GM21381 (cell line): ENCODE results near the gene STAT6.
"Not testable (repeated sequence)": the region's sequence is repeated elsewhere in the genome, so short reads cannot be mapped to it uniquely, and the experiment has no call there.

Experiments
- ATAC-seq: cut with Tn5 transposase; IDR thresholded peaks from one replicate; pipeline ENCODE4 v1.9.1; 2021; ENCODE audit warnings: mild to moderate bottlenecking, moderate library complexity; ENCODE audit not compliant: unreplicated experiment

STAT6 gene

DNA sequence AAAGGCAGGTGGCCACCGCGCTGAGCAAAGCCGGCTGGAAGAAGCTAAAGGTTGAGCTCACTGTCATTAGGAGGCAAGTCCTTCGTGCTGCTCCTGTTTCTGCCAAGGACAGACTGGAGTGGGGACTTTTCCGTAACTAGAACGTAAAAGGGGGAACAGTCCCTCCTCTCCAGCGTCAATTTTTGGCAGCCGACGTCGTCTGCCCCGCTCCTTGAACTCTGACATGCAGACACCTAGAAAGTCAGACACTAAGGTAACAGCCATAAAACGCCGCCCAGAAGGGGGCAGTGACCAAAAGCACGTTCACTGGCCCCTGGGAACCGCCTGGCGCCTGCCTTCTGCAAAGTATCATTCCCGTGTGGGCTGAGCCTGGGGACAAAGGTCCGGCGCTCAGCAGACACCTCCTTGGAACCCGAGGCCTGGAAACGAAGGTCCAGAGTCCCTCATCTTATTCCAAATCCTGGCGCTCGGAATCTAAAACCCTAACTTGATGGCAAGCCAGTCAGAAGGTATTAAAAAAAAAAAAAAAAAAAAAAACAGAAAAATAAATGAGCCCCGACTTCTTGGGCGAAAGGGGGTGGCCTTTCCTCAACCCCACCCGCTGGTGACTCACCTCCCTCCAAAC is 16.1 kb upstream of the STAT6 start:
- no peak for ATAC-seq

DNA sequence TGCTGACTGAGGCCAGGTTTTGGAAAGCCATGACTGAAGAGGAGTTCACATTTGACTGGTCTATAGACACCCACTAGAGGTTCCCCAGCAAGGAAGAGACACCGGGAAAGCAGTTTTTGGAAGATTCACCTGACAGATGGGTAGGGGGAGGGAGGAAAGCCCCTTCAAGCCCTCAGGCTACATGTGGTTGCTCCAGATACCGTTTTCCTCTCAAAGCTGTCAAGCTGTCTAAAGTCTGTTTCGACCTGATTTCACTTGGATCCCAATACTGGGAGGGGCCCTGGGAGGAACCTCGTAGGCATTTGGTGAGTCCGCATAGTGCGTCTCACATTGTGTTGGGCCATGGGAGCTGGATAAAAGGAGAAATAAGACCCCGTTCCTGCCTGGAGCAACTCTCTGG is 15.4 kb upstream of the STAT6 start:
- ATAC-seq = no peak

DNA sequence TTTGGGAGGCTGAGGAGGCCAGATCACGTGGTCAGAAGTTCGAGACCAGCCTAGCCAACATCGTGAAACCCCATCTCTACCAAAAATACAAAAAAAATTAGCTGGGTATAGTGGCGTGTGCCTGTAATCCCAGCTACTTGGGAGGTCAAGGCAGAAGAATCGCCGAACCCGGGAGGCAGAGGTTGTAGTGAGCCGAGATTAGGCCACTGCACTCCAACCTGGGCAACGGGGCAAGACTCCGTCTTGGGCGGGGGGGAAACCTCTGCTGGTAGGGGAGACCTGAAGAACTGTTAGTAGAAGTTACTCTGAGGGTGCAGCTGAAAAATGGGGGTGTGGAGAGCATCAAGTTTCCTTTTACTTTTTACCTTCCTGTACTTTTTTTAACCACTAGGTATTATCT is 14.9 kb upstream of the STAT6 start:
- no peak for ATAC-seq

DNA sequence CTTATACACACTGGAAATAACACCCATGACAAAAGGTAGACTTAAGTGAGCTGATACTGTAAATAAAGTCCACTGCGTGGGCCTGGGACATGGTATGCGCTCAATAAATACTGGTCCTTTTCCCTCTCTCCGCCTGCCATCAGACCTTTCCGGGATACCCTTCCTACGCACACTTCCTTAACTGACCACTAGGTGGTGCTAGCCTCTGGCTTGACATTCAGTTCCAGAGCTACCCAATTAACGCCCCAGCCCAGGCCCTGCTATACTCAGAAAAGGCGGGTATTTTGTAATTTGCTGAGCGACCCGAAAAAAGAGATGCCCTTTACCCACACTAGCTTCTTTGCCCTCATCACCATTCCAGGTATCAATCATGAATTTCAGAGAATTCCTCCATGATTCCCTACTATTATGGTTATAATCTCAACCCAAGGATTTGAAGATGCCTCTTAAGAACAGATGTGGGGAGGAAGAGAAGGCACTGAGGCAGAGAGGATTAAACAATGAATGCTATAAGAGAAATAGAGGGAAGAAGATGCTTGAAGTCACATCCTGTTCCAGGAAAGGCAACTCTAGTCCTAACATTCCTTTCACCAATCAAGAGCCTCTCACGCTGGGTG is 13.2 kb upstream of the STAT6 start:
- ATAC-seq = no peak

DNA sequence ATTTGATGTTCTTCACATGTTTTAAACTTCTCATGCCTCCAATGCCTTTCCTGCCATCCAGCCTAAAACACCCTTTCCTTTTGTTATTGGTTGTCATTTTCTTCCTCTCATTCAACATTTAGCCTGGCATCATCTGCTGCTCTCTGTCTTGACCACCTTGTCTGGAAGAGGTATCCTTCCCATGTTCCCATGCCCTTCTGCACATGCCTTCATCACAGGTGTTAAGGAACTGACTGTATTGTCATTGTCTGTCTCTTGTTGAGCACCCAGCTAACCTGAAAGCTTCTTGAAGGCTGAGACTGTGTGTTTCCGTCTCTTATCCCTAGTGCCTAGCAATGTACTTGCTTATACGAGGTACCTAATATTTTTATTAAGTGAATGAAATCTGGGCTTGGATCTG is 12.7 kb upstream of the STAT6 start:
- no peak for ATAC-seq

DNA sequence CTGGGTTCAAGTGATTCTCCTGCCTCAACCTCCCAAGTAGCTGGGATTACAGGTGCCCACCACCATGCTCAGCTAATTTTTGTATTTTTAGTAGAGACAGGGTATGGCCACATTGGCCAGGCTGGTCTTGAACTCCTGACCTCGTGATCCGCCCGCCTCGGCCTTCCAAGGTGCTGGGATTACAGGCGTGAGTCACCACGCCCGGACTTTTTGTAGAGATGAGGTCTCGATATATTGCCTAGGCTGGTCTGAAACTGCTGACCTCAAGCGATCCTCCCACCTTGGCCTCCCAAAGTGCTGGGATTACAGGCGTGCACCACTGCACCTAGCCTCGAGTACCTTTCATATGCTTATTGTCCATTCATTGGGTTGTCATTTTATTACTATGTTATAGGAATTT is 9.6 kb upstream of the STAT6 start:
- ATAC-seq = not testable (repeated sequence)

DNA sequence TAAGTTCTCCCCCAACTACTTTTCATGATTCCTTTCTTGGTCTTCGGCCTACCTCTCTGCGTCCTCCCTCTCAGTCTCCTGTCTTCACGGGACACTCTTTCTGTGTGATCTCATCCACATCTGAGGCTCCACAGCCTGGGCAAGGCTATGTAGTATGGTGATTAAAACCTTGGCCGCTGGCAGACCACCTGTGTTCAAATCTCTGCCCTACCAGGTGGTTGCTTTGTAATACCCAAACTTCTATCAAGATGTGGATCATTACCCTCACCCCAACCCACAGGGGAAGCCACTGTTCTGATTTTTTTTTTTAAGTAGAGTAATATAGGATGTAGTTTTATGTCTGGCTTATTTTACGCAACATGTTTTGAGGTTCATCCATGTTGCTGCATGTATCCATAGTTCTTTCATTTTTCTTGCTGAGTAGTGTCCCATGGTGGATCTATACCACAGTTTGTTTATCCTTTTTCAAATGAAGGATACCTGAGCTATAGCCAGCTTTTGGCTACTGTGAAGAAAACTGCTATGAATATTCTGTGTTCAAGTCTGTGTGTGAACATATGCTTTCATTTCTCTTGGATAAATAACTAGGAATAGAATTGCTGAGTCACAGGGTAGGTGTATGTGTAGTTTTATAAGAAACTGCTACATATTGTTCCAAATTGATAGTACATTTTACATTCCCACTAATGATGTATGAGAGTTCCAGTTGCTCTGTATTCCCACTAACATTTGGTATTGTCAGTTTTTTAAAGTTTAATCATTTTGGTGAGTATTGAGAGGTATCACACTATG is 8.3 kb upstream of the STAT6 start:
- ATAC-seq = no peak

DNA sequence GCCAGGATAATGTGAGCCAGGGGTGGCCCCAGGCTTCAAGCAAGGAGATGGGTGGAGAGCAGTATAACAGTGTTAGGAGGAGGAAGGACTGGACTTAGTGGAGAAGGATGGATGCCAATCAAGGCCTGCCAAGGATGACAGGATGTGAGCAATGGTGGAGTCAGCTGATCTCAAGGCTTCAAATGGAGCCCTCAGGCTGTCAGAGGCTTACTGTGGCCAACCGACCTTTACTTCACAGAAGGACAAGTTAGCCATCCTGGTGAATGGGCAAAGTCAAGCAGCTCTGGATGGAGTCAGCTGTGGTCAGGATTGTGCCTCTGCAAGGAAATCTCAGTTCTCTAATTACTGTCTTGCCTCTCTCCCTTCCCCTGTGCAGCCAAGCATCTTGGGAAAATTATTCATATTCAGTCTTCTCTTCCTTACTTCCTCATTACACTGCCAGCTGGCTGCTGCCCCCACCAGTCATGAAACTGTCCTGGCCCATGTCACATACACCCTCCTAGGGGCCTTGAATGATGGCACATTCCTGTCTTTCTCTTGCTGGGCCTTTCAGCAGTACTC is 7.6 kb upstream of the STAT6 start:
- no peak for ATAC-seq

DNA sequence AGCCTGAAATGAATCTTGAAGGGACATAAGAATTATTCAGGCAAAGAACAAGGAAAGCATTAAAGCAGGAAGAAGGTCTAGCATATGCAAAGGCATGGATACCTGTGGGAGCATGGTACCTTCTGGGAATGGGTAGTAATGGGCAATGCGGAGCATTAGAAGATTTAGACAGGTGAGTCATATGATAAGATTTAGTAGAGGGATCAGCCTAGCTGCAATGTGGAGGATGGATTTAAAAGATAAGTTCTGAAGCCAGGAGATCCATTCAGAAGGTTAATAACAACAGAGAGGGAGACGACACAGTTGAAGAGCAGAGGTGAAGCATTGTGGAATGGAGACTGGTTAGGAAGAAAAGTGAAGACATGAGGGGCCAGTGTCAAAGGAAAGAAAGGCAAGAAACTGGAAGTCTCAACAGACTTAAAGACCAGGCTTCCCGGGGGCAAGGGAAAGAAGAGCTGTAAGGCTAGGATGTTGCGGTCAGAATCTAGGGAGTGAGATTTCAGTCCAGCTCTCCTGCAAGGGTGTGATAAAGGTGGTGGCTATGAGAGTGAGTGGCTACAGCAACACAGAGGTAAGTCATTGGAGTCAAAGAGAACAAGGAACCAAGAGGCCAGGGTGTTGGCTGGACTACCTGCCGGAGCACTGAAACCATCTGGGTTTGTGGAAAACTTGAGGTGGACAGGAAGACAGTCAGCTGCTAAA is 5.6 kb upstream of the STAT6 start:
- ATAC-seq = no peak

DNA sequence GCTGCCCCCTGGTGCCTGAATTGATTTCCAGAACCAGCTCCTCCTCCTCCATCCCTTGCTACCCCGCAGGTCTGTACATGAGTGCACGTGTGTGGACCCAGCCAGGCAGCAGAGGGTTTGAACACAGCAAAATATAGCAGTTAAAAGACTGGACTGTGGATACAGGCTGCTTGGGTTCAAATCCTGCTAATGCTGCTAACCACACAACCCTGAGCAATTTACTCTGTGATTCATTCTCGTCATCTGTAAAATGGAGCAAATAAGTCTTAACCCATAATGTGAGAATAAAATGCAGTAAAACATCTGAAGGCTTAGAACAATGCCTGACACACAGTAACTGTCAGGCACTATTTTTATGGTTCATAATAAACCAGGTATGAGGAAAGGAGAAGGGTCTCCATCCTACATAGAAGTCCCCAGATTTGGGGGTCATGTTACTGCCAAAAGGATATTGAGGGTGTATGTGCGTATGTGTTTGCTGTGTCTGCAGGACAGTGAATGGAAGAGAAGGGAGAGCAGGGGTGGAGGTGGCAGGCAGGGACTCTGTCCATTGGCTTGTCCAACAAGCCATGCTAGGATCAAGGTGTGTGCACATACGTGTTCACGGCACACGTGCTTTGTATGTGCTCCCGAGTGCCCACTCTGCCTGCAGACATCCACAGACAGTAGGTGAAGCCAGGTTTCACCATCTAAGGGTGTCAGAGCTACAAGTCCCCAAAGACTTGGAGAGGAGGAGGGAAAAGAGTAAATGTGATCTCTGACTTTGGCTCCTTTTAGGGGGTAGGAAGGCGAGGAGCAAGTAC is 1.5 kb upstream of the STAT6 start:
- ATAC-seq = peak; percentile 54

DNA sequence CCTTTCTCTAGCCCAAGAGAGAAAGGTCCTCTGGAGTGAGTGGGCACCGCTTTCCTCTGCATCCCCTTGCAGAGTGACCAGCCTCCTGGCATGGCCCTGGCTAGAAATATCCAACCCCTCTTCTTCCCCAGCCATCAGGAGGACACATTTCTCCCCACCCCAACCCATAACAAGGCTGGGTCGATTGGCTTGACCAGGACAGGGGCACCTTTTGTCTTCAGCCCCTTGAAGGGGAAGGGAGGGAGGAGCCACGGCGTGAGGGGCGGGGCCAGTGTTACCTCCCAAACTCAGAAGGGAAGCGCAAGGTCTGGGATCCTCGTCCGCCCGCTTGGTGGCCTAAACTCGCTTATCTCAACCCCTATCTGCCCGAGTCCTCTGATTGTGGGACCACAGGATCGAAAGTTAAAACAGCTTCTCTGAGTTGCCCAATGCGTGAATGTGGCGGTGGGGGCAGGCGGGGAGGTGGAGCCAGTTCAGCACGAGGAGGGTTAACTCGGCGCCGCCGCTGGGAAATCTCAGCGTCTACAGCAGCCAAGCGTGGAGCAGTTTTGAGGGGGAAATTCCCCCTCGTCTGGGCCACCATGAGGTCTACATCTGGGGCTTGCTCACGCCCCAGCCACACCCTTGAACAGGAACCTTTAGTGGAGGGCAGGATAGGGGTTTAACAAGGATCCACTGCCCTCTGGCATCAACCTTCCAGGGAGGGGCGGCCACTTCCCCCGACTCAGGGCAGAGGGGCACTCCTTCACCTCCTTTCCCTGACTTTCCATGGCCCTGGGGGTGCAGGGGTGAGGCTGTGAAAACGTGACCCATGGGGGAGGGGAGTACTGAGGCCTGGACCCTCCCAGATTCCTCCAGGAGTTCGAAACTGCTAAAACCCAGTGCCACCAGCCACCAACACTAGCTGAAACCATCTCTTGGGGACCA is 795 bp downstream of the STAT6 start:
- ATAC-seq = peak; percentile 35

DNA sequence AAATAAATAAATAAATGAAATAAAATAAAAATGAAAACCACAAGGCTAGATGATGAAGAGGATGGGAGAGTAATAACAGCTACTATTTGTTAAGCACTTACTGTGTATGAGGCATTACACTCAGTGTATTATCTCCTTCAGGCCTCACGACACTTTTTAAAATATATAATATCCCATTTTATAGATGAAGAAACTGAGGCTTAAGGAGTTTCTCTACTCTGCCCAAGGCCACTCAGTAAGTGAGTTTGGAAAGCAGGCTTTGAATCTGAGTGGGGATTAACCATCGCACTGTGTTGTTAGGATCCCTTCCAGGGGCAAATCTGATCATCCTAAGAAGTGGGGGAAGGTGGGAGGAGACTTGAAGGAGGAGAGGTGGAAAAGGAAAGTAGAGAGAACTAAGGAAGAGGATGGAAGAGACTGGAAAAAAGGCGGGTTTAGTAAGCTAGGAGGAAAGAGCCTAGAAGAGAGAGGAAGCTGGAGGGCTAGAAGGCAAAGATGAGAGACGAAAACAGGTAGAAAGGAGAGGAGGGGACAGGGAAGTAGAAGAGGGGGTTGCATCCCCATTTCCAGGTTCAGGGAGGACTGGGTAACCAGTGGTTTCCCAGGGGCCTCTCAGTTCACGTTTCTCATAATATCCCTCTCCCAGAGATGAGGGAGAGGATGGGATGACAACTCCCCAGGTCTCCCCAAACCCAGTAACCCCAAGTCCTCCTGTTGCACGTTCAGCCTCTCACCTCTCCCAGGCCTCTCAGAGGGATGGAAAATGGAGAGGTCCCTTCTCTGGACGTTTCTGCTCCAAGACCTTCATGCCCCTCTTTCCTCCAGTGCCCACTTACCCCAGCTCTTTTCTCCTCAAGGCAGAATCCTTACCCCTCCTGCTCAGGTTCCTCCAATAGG is 1.7 kb downstream of the STAT6 start:
- no peak for ATAC-seq

DNA sequence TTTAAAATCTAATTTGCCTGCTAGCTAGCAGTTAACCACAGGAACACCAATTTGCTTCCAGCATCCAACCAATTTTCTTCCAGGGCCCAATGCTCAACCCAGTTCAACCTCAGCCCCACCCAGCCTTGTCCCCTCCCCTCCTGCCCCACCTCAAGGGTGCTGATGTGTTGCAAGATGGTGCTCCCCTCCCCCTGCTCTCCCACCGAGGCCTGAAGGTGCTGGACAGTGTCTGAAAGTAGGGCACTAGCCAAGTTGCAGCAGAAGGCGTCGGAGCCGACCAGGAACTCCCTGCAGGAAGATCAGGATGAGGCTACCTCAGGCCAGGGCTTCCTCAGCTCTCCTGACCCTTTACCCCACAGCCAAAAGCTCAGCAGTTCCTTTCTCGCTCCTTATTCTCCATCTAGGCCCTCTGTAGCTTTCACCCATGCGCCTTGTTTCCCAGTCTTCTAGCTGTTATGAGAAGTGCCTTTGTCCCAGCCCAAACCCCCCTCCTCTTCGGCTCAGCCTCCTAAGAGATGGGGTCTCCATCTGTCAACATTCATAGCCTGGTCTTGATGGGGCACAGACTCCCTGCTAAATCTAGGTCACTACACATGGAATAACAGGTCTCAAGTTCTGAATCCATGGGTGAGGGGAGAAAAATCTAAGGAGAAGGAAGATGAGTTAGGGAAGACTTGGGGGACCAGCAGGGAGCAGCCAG is 3.6 kb downstream of the STAT6 start:
- no peak for ATAC-seq

DNA sequence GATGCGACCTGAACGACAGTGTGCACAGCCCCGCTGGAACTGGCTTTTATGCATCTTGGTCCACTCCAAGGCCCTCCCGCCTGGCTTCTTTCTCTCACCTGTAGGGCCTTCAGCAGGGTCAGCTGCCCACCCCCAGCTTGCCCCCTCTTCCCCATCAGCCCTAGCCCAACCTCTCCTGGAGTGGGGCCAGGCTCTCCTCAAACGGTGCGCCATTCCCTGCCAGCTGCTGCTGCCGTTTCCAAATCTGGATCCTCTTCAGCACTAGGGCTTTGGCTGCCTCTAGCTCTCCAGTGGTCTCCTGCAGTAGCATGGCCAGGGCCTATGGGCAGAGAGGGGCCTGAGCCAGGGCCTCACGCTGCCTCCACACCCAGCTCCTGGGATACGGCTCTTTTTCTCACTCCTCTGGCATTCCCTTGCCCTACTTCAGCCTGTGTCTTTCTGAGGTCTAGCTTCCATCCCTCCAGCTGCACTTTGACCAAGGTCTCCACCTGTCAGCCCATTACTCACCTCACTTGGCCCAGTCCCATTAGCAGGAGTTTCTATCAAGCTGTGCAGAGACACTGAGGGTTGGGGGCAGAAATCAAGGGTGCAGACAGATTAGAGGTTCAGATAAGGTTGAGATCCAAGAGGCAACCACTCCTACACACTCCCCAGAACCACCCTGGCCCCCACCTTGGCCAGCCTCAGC is 5.0 kb downstream of the STAT6 start:
- ATAC-seq = no peak

DNA sequence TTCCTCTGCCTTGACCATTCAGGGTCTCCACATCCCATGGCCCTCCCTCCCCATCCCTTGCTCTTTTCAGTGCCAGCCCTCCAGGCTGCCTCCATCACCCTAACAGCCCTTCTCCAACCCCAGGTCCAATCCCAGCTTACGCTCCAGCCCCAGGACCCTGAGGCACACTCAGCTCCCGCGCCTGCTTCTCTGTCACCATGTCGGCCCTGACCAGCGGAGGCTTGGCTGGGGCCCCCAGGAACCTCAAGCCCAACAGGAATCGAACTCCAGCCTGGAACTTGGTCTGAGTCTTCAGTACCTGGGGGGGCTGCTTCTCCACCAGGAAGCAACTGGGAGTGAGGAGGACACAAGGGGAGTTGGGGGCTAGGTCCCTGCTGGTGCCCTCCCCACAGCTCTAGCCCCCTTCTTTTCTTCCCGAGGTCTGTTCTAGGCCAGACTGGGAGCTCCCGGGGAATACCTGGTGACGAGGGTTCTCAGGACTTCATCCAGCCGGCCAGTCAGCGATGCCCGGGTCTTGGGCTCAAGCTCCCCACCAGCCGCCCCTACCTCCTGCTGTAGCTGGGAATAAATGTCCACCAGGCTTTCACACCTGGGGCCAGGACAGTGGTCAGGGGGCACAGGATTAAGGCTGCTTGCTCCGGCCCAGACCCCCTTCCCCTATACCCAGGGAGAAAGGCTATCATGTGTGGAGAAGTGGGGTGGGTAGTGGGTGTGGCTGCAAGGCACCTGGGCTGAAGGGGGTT is 6.0 kb downstream of the STAT6 start:
- no peak for ATAC-seq

DNA sequence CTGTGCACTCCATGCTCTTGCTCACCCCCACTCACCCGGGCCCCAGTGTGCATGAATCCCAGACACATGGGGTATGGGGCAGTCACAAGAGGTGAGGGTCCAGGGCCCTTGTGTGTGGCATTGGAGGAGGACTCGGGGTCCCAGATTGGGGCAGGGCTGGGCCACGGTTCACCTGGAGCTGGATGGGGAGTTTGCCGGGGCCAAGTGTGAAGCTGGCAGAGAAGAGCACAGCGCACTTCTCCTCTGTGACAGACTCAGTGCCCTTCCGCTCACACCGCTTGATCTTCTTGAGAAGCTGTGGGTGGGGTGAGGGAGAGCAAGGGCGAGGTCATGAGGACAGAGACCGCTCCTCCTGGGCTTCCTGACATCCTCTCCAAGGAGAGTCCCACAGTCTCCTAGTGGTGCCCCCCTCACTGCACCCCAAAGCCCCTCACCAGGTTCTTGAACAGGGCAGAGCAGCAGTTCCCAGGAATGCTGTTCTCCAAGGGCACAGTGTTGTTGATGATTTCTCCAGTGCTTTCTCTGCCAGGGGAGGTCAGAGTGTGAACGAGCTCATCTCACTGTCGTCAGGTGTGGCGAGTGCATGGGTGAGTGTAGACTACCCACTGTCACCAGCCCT is 6.8 kb downstream of the STAT6 start:
- ATAC-seq = no peak
